ENCODE data around the gene NR2F6.

NR2F6 gene

DNA sequence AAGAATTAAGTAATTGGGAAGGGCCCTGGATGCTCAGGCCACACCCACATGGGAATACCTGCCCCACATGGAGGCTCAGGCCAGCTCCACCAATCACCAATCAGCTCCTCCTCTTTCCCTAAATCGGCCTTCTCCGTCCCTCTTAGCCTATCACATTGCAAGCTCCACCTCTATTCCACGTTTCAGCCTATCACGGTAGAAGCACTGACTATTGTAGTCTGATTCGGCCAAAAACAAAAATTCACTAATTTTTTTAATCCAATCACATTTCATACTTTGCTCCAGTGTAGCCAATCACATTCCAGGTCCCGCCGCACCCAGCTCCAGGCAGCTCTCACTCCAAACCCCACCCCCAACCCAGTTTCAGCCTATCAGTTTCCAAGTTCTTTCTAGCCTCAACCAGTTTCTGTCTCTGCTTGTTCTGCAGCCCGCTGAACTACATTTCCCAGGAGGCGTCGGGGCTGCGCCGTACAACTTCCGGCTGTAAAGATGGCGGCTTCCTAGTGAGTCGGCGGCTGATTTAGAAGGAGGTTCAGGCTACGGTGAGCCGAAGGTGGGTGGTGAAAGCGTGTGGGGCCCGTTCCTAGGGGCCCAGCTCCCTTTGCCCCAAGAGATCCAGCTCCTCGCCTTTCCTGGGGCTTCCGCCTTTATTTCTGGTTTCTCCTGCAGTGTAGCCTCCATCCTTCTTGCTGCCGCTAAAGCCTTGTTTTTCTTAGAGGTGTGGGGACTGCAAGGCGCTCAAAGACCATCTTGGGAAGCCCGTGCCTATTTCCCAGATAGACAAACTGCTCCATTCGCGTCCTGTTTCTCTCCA is 21.5 kb upstream of the NR2F6 start, which contains the start of gene BABAM1:
BABAM1 (plus strand) TSS at position 469 of the 814 bp plus-strand sequence. CDS start 1,364 bp downstream, outside the sequence.
- peak; percentile 99 for DNase-seq (ENCODE audit: low read depth)
- peak within 1 kb of the TSS; percentile 88 for H3K4me3 ChIP-seq (ENCODE audit: low read depth, low read length)
- peak; percentile 67 for TF ChIP-seq POLR2A (IDR thresholded peaks at IDR 0.05; ENCODE audit: extremely low read depth, insufficient read length)
- TF ChIP-seq MYC (IDR thresholded peaks at IDR 0.05; ENCODE audit: low read depth, low read length) = peak; percentile 49
- TF ChIP-seq, protein P1, sequence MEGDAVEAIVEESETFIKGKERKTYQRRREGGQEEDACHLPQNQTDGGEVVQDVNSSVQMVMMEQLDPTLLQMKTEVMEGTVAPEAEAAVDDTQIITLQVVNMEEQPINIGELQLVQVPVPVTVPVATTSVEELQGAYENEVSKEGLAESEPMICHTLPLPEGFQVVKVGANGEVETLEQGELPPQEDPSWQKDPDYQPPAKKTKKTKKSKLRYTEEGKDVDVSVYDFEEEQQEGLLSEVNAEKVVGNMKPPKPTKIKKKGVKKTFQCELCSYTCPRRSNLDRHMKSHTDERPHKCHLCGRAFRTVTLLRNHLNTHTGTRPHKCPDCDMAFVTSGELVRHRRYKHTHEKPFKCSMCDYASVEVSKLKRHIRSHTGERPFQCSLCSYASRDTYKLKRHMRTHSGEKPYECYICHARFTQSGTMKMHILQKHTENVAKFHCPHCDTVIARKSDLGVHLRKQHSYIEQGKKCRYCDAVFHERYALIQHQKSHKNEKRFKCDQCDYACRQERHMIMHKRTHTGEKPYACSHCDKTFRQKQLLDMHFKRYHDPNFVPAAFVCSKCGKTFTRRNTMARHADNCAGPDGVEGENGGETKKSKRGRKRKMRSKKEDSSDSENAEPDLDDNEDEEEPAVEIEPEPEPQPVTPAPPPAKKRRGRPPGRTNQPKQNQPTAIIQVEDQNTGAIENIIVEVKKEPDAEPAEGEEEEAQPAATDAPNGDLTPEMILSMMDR (IDR thresholded peaks at IDR 0.05; ENCODE audit: low read depth, low read length) = no peak
- TF ChIP-seq, protein P2, sequence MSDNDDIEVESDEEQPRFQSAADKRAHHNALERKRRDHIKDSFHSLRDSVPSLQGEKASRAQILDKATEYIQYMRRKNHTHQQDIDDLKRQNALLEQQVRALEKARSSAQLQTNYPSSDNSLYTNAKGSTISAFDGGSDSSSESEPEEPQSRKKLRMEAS (IDR thresholded peaks at IDR 0.05; ENCODE audit: low read depth, low read length) = peak; percentile 65

GRCh38 chr19:17266589-17266974 is 20.9 kb upstream of the NR2F6 start:
- peak; percentile 33 for DNase-seq (ENCODE audit: low read depth)
- TF ChIP-seq, protein P2 (IDR thresholded peaks at IDR 0.05; ENCODE audit: low read depth, low read length) = no peak
- TF ChIP-seq MYC (IDR thresholded peaks at IDR 0.05; ENCODE audit: low read depth, low read length) = no peak
- no peak overlapping the region for H3K4me3 ChIP-seq (ENCODE audit: low read depth, low read length)

- no peak overlapping the region for H3K4me3 ChIP-seq (ENCODE audit: low read depth, low read length)
- TF ChIP-seq, protein P1 (IDR thresholded peaks at IDR 0.05; ENCODE audit: low read depth, low read length) = no peak
- TF ChIP-seq MYC (IDR thresholded peaks at IDR 0.05; ENCODE audit: low read depth, low read length) = no peak
- TF ChIP-seq POLR2A (IDR thresholded peaks at IDR 0.05; ENCODE audit: extremely low read depth, insufficient read length) = no peak
- TF ChIP-seq, protein P2 (IDR thresholded peaks at IDR 0.05; ENCODE audit: low read depth, low read length) = no peak
- DNase-seq (ENCODE audit: low read depth) = no peak
These were observed 20.3 kb upstream of the NR2F6 start for GRCh38 chr19:17266026-17266425.

- DNase-seq (ENCODE audit: low read depth) = no peak
- H3K4me3 ChIP-seq (ENCODE audit: low read depth, low read length) = no peak within 1 kb of the TSS
- TF ChIP-seq, protein P1 (IDR thresholded peaks at IDR 0.05; ENCODE audit: low read depth, low read length) = no peak
These were observed 18.9 kb upstream of the NR2F6 start, which contains the start of gene USHBP1 for GRCh38 chr19:17264641-17264979. Gene USHBP1 (minus strand): TSS chr19:17264745. CDS start chr19:17264299, 446 bp downstream.

- TF ChIP-seq, protein P1 (IDR thresholded peaks at IDR 0.05; ENCODE audit: low read depth, low read length) = no peak
- TF ChIP-seq, protein P2 (IDR thresholded peaks at IDR 0.05; ENCODE audit: low read depth, low read length) = no peak
- TF ChIP-seq POLR2A (IDR thresholded peaks at IDR 0.05; ENCODE audit: extremely low read depth, insufficient read length) = no peak
- no peak for TF ChIP-seq MYC (IDR thresholded peaks at IDR 0.05; ENCODE audit: low read depth, low read length)
- no peak for DNase-seq (ENCODE audit: low read depth)
- no peak overlapping the region for H3K4me3 ChIP-seq (ENCODE audit: low read depth, low read length)
These were observed 18.3 kb upstream of the NR2F6 start for GRCh38 chr19:17263712-17264640.

- TF ChIP-seq POLR2A (IDR thresholded peaks at IDR 0.05; ENCODE audit: extremely low read depth, insufficient read length) = no peak
- TF ChIP-seq, protein P1 (IDR thresholded peaks at IDR 0.05; ENCODE audit: low read depth, low read length) = no peak
- TF ChIP-seq, protein P2 (IDR thresholded peaks at IDR 0.05; ENCODE audit: low read depth, low read length) = no peak
- no peak for DNase-seq (ENCODE audit: low read depth)
- no peak overlapping the region for H3K4me3 ChIP-seq (ENCODE audit: low read depth, low read length)
These were observed 16.8 kb upstream of the NR2F6 start for GRCh38 chr19:17262557-17262956.

Data from NB4 (cell line).